Measurements from ENCODE around the gene SDC4. TPM values are rescaled to one million over a fixed set of nuclear protein-coding genes. Genes with fewer than 3 reads are reported as not detected.

SDC4 gene
- total RNA-seq, 1 experiment from 2014 or later = 100 TPM

DNA sequence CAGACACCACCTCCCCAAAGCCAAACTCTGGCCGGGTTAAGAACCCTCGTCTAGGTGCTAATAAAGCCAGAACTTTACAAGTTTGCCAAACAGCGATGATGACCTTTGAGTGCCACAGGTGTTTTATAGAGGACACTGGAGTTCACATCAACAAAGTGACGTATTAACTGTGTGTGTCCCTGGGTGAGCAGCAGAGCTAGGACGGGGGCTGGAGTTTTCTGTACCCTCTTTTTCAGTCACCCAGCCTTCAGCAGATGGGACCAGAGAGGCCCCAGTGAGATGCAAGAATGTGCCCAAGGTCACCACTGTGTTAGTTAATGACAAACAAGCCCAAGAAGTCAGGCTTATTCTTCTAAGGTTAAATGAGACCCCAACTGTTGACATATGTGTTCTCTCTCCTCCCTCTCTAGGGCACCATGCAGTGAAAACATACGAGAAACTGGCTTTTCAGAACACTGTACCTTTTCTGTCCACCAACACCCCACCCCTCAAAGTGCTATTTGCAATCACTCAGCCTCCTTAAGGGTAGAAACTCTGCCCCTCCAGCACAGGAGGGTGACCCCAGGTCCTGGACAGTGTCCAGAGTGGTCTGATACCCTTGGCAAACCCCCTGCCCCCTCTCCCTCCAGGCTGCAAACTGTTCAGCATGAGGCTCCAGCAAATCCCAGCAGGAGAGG is 5.2 kb downstream of the SDC4 start:
- H3K9me2 ChIP-seq (ENCODE audit: insufficient read depth) = no peaks in the 10 kb centered on the region
- no TSS peak for BruUV-seq (replicated peaks)
- CTCF ChIA-PET = interaction anchor here (1.0 kb wide), 1 partner anchor 428 kb away, joined by 3 read pairs; no protein-coding TSS in a partner anchor
- H2AFZ ChIP-seq (ENCODE audit: low read depth, low read length, poor library complexity, severe bottlenecking) = no peak overlapping the region
- H3K4me1 ChIP-seq (ENCODE audit: control insufficient read depth in 1 of 2, insufficient read depth in 2 of 2, low read length in 2 of 2) = peaks cover 92 to 98% of the 10 kb centered on the region in 2 experiments
- H3K4me3 ChIP-seq (replicated peaks in 1 of 2; ENCODE audit: low read depth in 1 of 2, low read length in 2 of 2) = peak overlapping the region; percentile 18 to 82; a peak in 3 of 4 replicates
- H3K27ac ChIP-seq (ENCODE audit: low read depth, low read length) = peak overlapping the region; percentile 82
- H3K9me3 ChIP-seq (ENCODE audit: control insufficient read depth in 1 of 2, insufficient read depth in 1 of 2, low read depth in 1 of 2, low read length in 2 of 2) = no peaks in the 10 kb centered on the region
- RAD21 ChIA-PET (ENCODE audit: low non-redundant PET in 1 of 2, low total read pairs in 2 of 2, uncharacterized antibody in 2 of 2, unreplicated experiment in 2 of 2) = no interaction called here
- peaks cover 100% of the 10 kb centered on the region for H3K79me2 ChIP-seq (ENCODE audit: insufficient read depth, low read length)
- ATAC-seq (no peak), DNase-seq (ENCODE audit: low read depth, low spot score) (no peak)
- POLR2A ChIA-PET = interaction anchor here (0.8 to 2.1 kb wide), 9 partner anchors 8 to 31 kb away, joined by 3 to 11 read pairs (median 4); partner anchors contain the start of gene SYS1
- TF ChIP-seq, protein P1, sequence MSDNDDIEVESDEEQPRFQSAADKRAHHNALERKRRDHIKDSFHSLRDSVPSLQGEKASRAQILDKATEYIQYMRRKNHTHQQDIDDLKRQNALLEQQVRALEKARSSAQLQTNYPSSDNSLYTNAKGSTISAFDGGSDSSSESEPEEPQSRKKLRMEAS (IDR thresholded peaks at IDR 0.05) = no peak
- no peak for TF ChIP-seq ZFX (IDR thresholded peaks at IDR 0.05)
- intact Hi-C loops (cut with micrococcal nuclease) = no loop called here
- H4K20me1 ChIP-seq (ENCODE audit: insufficient read depth) = no peaks in the 10 kb centered on the region
- no peaks in the 10 kb centered on the region for H3K27me3 ChIP-seq (ENCODE audit: insufficient read depth, low read length)
- H3K9ac ChIP-seq (ENCODE audit: low read length) = peak overlapping the region; percentile 80
- H3K4me2 ChIP-seq (ENCODE audit: low read length) = peak overlapping the region; percentile 91
- H3K36me3 ChIP-seq (ENCODE audit: control insufficient read depth in 1 of 2, insufficient read depth in 2 of 2, low read length in 2 of 2) = peaks cover 0 to 13% of the 10 kb centered on the region in 2 experiments; a peak in 1 of 4 replicates

DNA sequence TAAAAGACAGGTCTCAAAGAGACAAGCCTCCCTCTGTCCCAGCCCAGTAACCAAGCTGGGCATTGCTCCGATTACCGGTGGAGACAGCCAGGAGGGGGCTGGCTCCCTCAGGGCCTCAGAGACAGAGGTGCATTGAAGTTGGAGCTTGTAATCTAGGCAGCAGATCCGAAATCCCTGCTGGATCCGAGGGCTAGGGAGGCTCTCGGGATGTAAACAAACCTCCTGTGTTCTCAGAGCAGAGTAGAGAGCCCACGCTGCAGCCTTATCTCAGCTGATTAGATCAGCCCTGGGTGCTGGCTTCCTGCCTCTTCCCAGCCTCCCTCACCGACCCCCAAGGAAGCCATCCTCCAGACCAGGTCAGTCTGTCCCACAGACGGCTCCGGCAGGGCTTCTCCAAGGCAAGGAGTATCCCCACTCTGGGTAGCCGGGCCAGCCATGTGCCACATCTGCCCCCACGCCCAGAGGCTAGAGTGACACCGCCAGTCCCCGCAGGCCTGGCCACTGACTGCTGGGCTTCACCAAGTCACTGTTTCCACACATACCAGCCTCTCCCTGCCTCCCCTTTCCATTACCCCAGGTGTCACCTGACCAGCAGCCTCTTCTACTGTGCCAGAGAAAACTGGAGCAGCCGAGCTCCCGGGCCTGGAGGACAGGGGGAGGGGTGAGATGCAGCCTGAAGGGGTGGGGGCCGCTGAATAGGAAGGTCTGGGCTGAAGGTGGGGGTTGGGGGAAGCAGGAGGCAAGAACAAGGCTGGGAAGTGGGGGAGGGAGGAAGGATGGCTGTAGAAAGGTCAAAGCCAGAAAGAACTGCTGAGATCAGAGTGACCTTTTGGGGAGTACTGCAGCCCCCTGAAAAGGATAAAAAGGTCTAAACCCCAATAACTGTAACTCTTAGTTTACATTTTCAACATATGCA is 6.0 kb downstream of the SDC4 start:
- peaks cover 97 to 100% of the 10 kb centered on the region in 2 experiments for H3K4me1 ChIP-seq (ENCODE audit: control insufficient read depth in 1 of 2, insufficient read depth in 2 of 2, low read length in 2 of 2)
- TF ChIP-seq RAD21 (IDR thresholded peaks at IDR 0.05; ENCODE audit: low read depth) (no peak), ZNF274 (IDR thresholded peaks at IDR 0.05; ENCODE audit: low read depth, low read length) (no peak), POLR2A (IDR thresholded peaks at IDR 0.05; ENCODE audit: borderline replicate concordance, extremely low read depth, insufficient read depth, insufficient read length) (no peak), YY1 (IDR thresholded peaks at IDR 0.05; ENCODE audit: extremely low read depth, insufficient replicate concordance, low read depth, low read length) (no peak), ZFX (IDR thresholded peaks at IDR 0.05) (no peak), FOSL1 (IDR thresholded peaks at IDR 0.05; ENCODE audit: low read depth) (no peak)
- TF ChIP-seq, protein P2, sequence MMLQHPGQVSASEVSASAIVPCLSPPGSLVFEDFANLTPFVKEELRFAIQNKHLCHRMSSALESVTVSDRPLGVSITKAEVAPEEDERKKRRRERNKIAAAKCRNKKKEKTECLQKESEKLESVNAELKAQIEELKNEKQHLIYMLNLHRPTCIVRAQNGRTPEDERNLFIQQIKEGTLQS (IDR thresholded peaks at IDR 0.05) = no peak
- ChIA-PET POLR2A (interaction anchor here (0.7 to 2.1 kb wide), 6 partner anchors 8 to 95 kb away, joined by 3 to 7 read pairs (median 4); partner anchors contain the start of gene SYS1), CTCF (interaction anchor here (1.0 kb wide), 1 partner anchor 429 kb away, joined by 3 read pairs; no protein-coding TSS in a partner anchor), RAD21 (ENCODE audit: low non-redundant PET in 1 of 2, low total read pairs in 2 of 2, uncharacterized antibody in 2 of 2, unreplicated experiment in 2 of 2) (no interaction called here)
- DNase-seq (ENCODE audit: low read depth, low spot score) = no peak
- peaks cover 100% of the 10 kb centered on the region for H3K79me2 ChIP-seq (ENCODE audit: insufficient read depth, low read length)
- H4K20me1 ChIP-seq (ENCODE audit: insufficient read depth) = no peaks in the 10 kb centered on the region
- intact Hi-C loops (cut with micrococcal nuclease) = no loop called here
- no peak overlapping the region for H2AFZ ChIP-seq (ENCODE audit: low read depth, low read length, poor library complexity, severe bottlenecking)
- H3K9me3 ChIP-seq (ENCODE audit: control insufficient read depth in 1 of 2, insufficient read depth in 1 of 2, low read depth in 1 of 2, low read length in 2 of 2) = no peaks in the 10 kb centered on the region
- peak; percentile 26 for ATAC-seq
- peak overlapping the region; percentile 80 for H3K9ac ChIP-seq (ENCODE audit: low read length)
- H3K27ac ChIP-seq (ENCODE audit: low read depth, low read length) = peak overlapping the region; percentile 82
- no peaks in the 10 kb centered on the region for H3K9me2 ChIP-seq (ENCODE audit: insufficient read depth)
- H3K4me3 ChIP-seq (replicated peaks in 1 of 2; ENCODE audit: low read depth in 1 of 2, low read length in 2 of 2) = peak overlapping the region; percentile 18 to 82
- peak overlapping the region; percentile 91 for H3K4me2 ChIP-seq (ENCODE audit: low read length)
- H3K36me3 ChIP-seq (ENCODE audit: control insufficient read depth in 1 of 2, insufficient read depth in 2 of 2, low read length in 2 of 2) = peaks cover 0 to 13% of the 10 kb centered on the region in 2 experiments; a peak in 1 of 4 replicates
- no TSS peak for BruUV-seq (replicated peaks)
- H3K27me3 ChIP-seq (ENCODE audit: insufficient read depth, low read length) = no peaks in the 10 kb centered on the region

Measured in HCT116 (cell line).